ENCODE results near the gene C19orf44. TPM values are rescaled to one million over a fixed set of nuclear protein-coding genes. Genes with fewer than 3 reads are reported as not detected.

C19orf44 gene
- total RNA-seq, 1 experiment from 2014 or later: 9.2 TPM

DNA sequence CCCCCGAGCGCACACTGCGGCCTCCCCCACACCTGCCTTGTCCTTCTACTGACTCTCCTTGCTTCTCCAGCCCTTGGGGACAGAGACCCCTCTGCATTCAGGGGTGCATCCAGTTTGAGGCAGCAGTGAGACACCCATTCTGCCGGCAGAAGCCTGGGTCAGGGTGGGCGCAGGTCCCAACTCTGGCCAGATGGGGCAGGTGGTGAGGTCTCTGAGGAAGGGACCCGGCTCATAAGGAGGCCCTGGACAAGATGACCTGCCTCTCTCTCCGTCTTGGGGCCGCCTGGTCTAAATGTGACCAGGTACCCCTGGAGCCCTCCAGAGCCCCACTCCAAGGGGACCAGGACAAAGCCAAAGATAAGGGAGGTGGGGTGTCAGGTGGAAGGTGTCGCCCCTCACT, 39.9 kb downstream of the C19orf44 start:
- BruUV-seq (replicated peaks): no TSS peak
- TF ChIP-seq, protein P1, sequence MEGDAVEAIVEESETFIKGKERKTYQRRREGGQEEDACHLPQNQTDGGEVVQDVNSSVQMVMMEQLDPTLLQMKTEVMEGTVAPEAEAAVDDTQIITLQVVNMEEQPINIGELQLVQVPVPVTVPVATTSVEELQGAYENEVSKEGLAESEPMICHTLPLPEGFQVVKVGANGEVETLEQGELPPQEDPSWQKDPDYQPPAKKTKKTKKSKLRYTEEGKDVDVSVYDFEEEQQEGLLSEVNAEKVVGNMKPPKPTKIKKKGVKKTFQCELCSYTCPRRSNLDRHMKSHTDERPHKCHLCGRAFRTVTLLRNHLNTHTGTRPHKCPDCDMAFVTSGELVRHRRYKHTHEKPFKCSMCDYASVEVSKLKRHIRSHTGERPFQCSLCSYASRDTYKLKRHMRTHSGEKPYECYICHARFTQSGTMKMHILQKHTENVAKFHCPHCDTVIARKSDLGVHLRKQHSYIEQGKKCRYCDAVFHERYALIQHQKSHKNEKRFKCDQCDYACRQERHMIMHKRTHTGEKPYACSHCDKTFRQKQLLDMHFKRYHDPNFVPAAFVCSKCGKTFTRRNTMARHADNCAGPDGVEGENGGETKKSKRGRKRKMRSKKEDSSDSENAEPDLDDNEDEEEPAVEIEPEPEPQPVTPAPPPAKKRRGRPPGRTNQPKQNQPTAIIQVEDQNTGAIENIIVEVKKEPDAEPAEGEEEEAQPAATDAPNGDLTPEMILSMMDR (IDR thresholded peaks at IDR 0.05; ENCODE audit: unreplicated experiment): no peak
- no peak for DNase-seq (ENCODE audit: unreplicated experiment)
- peaks cover 84% of the 10 kb centered on the region for H3K36me3 Mint-ChIP-seq (ENCODE audit: insufficient read depth, unreplicated experiment)
- no peak overlapping the region for H3K27ac Mint-ChIP-seq (ENCODE audit: low read depth, unreplicated experiment)
- peaks cover 4% of the 10 kb centered on the region for H3K4me1 Mint-ChIP-seq (ENCODE audit: insufficient read depth, unreplicated experiment)
- no peak overlapping the region for H3K4me3 Mint-ChIP-seq (ENCODE audit: unreplicated experiment)
- H3K27me3 Mint-ChIP-seq (ENCODE audit: insufficient read depth, unreplicated experiment): no peaks in the 10 kb centered on the region
- CTCF ChIA-PET: no interaction called here
- no peaks in the 10 kb centered on the region for H3K9me3 Mint-ChIP-seq (ENCODE audit: unreplicated experiment)
- POLR2A ChIA-PET: no interaction called here
- intact Hi-C loops (cut with micrococcal nuclease): no loop called here

DNA sequence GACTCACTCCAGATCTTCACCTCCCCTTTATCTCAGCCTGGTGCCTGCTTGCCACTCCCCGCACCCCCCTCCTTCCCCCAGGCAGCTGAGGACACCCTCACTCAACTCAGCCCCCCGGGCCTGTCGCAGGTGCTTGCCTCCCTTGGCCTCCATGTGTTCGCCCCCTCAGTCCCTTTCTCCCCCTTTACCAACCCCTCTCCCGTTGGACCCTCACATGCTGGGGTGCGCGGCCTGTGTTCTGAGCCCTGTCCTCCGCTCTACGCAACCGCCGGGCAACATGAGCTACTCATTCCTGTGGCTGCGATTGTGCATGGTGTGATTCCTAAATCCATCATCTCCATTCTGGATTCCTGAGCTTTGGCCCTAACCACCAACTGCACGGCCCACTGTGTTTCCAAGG, 40.9 kb downstream of the C19orf44 start:
- BruUV-seq (replicated peaks): no TSS peak
- intact Hi-C loops (cut with micrococcal nuclease): no loop called here
- TF ChIP-seq, protein P1 (IDR thresholded peaks at IDR 0.05; ENCODE audit: unreplicated experiment): no peak
- ChIA-PET POLR2A (no interaction called here), CTCF (no interaction called here)
- H3K9me3 Mint-ChIP-seq (ENCODE audit: unreplicated experiment): no peaks in the 10 kb centered on the region
- H3K27me3 Mint-ChIP-seq (ENCODE audit: insufficient read depth, unreplicated experiment): no peaks in the 10 kb centered on the region
- no peak overlapping the region for H3K27ac Mint-ChIP-seq (ENCODE audit: low read depth, unreplicated experiment)
- H3K4me3 Mint-ChIP-seq (ENCODE audit: unreplicated experiment): no peak overlapping the region
- H3K36me3 Mint-ChIP-seq (ENCODE audit: insufficient read depth, unreplicated experiment): peaks cover 81% of the 10 kb centered on the region
- no peak for DNase-seq (ENCODE audit: unreplicated experiment)
- peaks cover 4% of the 10 kb centered on the region for H3K4me1 Mint-ChIP-seq (ENCODE audit: insufficient read depth, unreplicated experiment)

DNA sequence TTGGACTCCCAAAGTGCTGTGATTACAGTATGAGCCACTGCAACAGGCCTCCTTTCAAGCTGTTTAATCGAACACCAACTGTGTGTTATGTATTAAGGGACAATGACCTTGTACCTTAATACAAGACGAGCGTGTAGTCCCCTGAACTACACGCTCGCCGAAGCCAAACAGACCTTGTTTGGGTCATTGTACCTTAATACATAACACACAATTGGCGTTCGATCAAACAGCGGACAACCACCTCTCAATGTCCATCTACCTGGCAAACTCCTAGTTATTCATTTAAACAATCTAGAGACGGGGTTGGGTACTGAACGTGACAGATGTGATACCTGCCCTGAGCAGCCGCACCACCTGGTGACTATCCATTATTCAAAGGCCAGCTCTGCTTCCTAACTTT, 44.8 kb downstream of the C19orf44 start:
- peaks cover 9% of the 10 kb centered on the region for H3K4me1 Mint-ChIP-seq (ENCODE audit: insufficient read depth, unreplicated experiment)
- no peaks in the 10 kb centered on the region for H3K27me3 Mint-ChIP-seq (ENCODE audit: insufficient read depth, unreplicated experiment)
- ChIA-PET CTCF (no interaction called here), POLR2A (interaction anchor here (0.8 to 3.3 kb wide), 9 partner anchors 9 to 118 kb away, joined by 3 to 20 read pairs (median 4); partner anchors contain the start of genes MED26 and SLC35E1)
- no TSS peak for BruUV-seq (replicated peaks)
- H3K27ac Mint-ChIP-seq (ENCODE audit: low read depth, unreplicated experiment): peak overlapping the region; percentile 63
- no peaks in the 10 kb centered on the region for H3K9me3 Mint-ChIP-seq (ENCODE audit: unreplicated experiment)
- DNase-seq (ENCODE audit: unreplicated experiment): no peak
- peak overlapping the region; percentile 81 for H3K4me3 Mint-ChIP-seq (ENCODE audit: unreplicated experiment)
- intact Hi-C loops (cut with micrococcal nuclease): no loop called here
- peaks cover 51% of the 10 kb centered on the region for H3K36me3 Mint-ChIP-seq (ENCODE audit: insufficient read depth, unreplicated experiment)
- TF ChIP-seq, protein P1 (IDR thresholded peaks at IDR 0.05; ENCODE audit: unreplicated experiment): no peak

- peak; percentile 9 for DNase-seq (ENCODE audit: unreplicated experiment)
- TF ChIP-seq, protein P1 (IDR thresholded peaks at IDR 0.05; ENCODE audit: unreplicated experiment): no peak
- no peaks in the 10 kb centered on the region for H3K9me3 Mint-ChIP-seq (ENCODE audit: unreplicated experiment)
- peak overlapping the region; percentile 81 for H3K4me3 Mint-ChIP-seq (ENCODE audit: unreplicated experiment)
- H3K27me3 Mint-ChIP-seq (ENCODE audit: insufficient read depth, unreplicated experiment): no peaks in the 10 kb centered on the region
- intact Hi-C loops (cut with micrococcal nuclease): no loop called here
- peaks cover 44% of the 10 kb centered on the region for H3K36me3 Mint-ChIP-seq (ENCODE audit: insufficient read depth, unreplicated experiment)
- peak overlapping the region; percentile 63 for H3K27ac Mint-ChIP-seq (ENCODE audit: low read depth, unreplicated experiment)
- TSS peak; percentile 79 for BruUV-seq (replicated peaks)
- H3K4me1 Mint-ChIP-seq (ENCODE audit: insufficient read depth, unreplicated experiment): peaks cover 9% of the 10 kb centered on the region
- POLR2A ChIA-PET: interaction anchor here (0.6 to 3.3 kb wide), 19 partner anchors 8 to 119 kb away, joined by 3 to 20 read pairs (median 4); partner anchors contain the start of genes C19orf44, CALR3, MED26 and SLC35E1
- CTCF ChIA-PET: interaction anchor here (0.6 kb wide), 1 partner anchor 229 kb away, joined by 3 read pairs; no protein-coding TSS in a partner anchor
Measured at GRCh38 chr19:16541526-16542044, 45.4 kb downstream of the C19orf44 start.

All from MCF 10A (cell line).